GM21360 (cell line): Measurements from ENCODE around the gene KDR.

Source experiments
- ATAC-seq: cut with Tn5 transposase; IDR thresholded peaks from one replicate; pipeline ENCODE4 v1.9.1; 2021; ENCODE audit warnings: mild to moderate bottlenecking, moderate library complexity; ENCODE audit not compliant: unreplicated experiment

KDR gene

DNA sequence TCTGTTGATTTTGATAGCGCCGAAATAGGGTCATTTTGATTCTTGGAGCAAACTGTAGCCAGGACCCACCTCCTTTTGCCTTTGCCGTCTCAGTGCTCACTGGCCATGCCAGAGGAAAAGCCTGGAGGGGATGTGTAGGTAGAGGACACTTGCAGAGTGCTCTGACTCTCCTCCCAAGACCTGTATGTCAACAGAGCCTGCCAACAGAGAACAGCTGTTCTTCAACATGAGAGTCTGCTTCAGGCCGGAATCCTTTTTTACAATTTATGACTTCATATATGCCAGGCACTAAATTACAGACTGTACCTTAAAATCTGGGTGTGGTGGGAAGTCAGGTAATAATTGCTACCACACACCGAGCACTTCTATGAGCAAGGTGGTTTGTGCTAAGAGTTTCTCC, 94.2 kb downstream of the KDR start:
- ATAC-seq, result no peak

DNA sequence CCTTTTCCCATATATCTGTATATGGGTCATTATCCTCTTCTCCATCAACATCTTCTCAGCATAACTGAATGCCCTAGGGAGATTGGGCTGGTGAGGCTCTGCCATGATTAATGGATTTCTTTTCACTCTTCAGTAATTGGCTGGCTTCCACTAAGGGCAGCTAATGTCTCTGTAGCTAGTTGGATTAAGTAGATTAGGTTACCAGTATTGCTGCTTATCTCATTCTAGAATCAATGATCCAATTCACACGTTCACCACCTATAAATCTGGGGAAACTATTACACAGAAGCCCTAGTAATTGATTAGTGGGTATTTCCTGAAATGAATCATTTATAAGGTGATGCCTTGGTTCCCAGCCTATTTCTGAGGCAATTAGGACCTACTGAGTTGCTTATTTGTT, 94.8 kb downstream of the KDR start:
- ATAC-seq, result no peak

DNA sequence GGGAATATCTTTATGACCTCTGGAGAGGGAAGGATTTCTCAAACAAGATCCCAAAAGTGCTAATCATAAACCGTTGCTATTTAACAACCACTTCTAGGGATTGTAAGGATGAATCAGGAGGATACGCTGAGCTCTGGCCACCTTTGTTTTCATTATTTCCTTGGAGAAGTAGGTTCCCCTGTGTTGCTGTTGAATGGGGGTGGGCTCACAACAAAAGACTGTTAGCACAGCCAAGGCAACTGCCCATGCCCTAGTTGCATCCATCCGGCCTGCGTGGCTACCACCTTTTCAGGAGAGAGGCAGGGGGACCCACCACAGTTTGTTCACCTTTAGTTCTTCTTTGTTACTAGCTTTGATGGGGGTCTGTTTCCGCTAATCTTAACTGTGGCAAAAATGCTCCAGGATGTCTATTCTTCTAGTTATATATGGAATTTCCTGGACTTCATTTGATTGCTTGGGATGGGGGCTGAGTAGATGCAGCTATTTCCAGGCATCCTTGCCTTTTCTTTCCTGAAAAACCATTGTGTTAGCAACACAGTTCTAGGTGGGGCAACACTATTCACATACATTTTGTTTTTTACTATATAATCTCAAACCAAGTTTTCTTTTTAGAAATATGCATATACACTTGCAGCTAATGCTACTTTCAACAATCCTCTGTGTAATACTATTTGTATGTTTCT, 95.4 kb downstream of the KDR start:
- no peak for ATAC-seq

DNA sequence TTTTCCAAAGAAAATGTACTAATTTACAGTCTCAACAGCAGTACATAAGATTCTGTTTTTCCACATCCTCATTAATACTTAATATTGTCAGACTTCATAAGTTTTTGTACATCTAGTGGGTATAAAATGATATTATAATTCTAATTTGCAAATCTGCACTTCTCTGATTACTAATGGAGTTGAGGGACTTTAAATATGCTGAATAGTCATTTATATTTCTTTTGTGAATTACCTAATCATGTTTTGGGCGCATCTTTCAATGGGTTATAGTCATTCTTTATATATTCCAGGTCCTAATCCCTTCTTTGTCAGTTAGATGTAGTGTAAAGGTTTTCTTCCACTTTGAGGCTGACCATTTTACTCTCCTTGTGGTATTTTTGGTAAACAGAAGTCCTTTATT, 96.1 kb downstream of the KDR start:
- no peak for ATAC-seq
